ENCODE measurements around the gene LRMDA.

LRMDA gene

DNA sequence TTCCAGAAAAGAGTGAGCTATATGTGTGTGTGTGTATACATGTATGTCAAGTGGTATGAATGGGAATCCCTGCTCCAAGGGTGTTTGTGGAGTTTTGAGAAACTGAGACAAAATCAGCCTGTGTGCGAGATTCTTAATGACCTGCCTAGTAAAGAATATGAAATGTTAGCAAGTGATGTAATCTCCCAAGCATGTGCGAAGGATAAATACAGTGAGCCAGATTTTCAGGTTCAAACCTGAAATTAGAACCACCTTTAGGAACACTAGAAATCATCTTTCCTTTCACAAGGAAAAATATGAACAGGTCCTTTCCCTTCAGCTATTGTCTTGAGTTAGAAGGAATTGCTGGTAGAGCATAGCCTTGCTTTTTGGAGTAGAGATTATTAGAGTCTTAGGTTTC is 457.6 kb downstream of the LRMDA start:
- DNase-seq = no peak

DNA sequence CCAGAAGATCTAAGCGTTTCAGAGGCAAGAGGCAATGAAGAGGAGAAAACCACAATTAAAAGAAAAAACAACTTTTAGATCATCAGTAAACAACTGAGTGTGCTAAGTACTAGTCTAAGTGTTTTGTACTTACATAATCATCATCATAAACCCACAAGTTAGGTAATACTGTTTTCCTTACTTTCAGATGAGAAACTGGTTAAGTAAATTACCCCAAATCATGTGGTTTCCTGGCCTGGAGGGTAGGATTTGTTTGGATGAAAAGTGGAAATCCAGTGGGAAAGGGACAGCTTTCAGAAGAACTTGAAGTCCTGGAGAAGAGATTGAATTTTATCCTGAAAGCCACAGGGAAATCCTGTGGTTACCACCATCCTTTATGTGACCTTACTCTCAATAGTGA is 463.3 kb downstream of the LRMDA start:
- DNase-seq = no peak

DNA sequence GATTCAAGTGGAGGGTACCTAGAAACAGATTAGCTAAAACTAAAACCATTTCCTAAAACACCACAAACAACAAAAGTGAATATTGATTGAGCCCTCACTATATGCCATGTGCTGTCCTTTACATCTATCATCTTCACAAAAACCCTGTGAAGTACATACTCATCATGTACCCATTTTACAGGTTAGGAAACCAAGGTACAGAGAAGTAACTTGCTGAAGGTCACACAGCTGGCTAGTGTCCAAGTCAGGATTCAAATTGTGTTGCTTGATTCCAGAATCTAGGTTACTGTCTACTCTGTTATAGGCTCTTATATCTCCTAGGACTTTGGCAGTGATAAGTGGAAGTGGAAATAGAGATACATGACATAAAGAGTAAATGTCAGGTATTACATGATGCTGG is 463.8 kb downstream of the LRMDA start:
- DNase-seq = no peak

DNA sequence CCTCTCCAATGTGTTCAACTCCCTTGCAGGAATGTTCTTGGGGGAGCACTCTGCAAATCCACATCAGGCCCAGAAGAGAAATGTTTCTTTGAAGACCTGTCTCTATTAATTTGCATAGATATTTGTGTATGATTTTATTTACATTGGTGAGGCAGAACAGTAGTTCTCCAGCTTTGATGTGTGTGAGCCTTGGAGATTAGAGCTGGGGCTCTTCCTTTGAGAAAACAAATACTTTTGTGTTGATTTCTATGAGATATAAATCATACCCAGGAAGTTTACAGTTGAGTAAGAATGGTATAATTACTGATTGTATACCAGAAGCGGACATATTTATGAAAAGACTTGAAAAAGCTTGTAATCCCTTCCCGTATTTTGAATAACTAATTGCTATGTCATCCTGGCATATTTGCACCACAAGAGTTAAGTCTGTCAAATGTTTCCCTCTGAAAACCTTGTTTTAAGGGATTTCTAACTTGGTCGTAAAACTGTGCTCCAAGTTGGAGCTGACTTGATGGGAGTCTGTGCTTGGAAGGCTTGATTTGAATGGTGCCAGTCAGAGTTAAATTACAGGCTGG is 468.5 kb downstream of the LRMDA start:
- DNase-seq = no peak

DNA sequence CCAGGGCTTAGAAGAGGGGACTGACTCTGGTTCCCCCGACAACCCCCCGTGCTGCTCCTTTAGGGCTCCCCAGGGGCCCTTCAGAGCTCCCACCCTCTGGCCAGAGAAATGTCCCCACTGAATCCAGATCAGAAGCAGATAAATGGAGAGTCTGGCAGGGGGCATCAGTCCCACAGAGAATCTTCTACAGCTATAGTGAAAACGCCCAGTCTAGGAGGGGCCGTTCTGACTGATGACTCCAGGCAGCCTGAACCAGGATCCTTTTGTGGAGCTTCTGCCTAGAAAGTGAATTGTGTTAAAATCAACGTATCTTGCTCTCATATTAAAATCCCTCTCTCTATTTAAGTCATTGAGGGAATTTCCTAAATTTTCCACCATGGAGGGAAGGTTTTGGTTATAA is 471.4 kb downstream of the LRMDA start:
- no peak for DNase-seq

DNA sequence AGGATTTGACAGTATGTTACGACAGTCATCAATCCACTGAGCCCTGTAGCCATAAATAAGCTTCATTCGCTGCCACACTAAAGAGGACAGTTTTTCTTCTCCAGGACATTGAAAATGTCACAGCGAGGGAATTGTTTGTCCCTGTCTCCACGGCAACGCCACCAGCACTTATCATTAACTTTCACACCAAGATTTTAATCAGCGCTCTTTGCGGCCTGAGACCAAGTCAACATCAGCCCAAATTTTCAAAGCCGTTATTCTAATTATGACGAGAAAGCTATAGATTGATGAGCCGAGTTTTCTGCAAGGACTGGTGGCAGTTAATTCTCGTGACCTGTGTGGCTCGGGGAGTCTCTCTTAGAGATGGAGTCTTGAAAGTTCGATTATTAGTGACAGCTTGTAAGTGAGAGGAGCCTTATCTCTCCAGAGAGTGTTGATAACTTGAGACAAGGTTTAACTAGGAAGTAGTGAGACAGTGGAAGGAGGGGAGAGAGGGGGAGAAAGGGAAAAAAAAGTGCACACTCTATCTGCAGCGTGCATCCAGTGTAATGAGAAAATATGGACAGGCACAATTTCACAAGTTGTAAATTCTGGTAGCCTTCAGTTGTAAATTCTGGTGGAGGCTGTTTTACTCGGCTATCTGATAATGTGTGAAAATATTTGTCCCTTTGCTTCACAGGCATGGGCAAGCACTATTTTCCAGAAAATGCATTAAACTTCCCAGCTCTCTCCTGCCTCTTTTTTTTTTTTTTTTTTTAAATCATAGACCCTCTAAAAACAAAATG is 473.3 kb downstream of the LRMDA start:
- DNase-seq = no peak

DNA sequence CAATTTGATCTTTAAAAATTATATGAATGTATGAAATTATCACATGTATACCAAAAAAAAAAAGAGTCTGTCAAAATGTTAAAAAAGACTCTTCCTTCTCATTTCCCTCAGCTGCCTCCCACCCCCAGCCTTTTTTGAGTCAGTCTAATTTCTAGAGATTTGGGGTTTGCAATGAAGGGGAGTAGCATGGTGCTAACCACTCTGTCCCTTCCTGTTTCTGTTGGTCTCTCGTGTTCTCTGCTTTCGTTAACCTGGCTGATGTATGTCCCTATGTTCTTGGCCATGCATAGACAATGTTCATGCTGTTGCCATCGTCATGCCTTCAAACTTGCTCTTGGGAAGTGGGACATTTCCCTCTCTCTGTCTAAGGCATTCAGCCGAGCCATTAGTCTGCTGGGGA is 474.1 kb downstream of the LRMDA start:
- DNase-seq = no peak

DNA sequence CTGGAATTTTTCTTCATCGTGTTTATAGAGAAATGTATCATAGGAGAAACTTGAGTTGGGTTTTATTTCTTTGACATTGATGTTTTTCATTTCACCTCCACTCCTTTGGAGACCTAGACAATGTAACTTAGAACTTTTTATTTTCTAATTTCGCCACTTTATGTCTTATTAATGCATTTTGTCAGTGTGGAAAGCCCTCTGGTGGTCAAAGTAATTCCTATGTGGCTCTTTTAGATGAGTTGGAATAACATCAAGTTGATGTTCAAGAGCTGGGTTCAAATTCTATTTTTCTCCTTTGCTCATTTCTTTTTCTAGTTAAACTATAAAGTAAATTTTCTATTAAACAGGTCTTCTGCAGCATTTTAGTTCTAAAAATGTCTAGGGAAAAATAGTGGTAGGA is 478.6 kb downstream of the LRMDA start:
- no peak for DNase-seq

DNA sequence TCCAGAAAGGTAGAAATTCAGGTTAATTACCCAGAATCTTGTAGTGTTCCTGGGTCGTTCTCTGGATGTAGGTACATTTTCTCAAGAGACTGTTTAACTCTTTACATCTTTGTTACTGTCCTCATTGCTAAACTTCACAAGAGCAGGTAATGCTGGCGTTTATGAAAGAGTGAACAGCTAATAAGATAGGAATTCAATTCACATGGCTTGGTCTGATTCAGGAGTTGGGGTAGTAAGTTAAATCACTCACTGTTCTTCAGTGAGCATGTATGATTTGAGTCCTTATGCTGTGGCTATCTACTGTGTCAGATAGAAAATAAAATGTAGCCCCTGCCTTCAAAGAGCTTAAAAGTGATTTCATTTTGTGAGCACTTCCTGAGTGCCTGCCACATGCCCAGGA is 480.0 kb downstream of the LRMDA start:
- no peak for DNase-seq

DNA sequence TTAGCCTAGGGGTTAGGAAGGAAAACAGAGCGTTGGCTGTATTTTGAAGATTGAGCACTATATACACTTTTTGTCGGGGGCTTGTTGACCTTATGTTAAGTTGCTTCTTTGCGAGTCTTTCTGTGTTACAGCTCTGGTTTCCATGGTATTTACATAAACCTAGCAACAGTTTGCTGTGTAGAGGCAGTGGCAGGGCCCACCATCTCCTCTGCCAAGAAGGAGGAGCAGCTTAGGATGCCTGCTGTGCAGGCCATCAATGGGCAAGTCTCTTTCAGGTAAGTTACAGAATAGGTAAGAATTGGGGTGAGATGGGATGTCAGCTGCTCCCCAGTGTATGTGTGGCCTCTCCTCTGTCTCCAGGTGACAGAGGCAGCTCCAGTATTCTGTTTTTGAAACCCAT is 485.5 kb downstream of the LRMDA start:
- DNase-seq = no peak

DNA sequence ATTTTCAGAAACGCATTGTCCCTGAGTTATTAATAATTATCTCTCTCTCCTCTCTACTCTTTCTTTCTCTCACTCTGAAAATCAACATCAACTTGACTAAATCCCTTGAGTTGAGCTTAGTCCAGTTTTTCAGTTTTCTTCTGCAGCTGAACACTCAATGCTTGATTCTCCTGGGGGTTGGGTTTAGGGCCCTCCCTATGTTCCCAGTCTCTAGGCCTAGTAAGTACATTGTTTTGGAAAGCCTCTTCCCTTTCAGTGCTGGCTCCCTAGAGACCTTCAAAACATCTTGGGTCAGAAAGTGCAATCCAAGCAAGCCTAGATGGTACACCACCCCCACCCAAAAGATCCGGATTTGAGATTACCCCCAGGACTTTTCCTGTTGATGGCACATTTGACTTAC is 488.5 kb downstream of the LRMDA start:
- no peak for DNase-seq

DNA sequence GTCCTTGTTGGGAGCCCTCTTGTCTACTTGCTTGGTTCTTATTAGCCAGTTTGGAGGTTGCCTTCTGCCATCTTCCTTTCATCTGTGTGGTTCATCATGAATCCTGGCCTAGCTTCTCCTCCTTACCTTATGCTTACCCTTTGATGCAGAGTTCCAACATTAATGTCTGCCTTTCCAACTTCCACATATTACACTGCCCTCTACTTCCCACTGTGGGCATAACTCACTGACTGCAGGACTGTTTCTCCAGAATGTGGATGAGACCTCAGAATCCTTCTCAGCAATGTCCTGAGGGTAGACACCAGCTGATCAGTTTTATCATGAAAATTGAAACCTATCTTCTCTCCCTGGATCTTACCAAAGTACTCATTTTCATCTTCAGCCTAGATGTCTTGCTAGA is 491.0 kb downstream of the LRMDA start:
- DNase-seq = no peak

DNA sequence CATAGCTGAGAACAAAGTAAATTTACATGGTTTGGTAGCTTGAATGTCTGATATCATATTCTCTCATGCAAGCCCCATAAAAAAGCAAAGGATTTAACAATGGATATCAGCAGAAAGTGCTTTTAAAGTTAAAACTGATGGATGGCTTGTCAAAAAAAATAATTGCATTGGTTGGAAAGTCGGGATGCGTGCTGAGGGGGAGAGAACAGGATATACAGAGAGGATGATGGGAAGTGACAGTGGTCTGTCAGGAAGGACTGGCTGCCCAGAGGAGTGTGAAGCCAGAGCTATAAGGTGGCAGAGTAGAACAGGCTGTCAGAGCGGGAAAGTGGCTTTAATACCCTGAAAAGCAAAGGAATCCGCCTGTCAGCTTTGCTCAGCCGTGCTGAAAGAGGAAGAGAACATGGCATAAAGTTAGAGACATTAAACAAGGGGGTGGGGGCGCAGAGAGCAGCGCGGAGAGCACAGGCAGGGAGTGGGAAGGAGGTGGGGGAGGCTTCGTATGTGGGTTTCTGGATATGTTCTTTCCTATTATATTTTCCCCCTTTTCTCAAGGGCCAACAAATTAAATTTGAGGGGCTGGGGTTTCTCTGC is 493.0 kb downstream of the LRMDA start:
- no peak for DNase-seq

DNA sequence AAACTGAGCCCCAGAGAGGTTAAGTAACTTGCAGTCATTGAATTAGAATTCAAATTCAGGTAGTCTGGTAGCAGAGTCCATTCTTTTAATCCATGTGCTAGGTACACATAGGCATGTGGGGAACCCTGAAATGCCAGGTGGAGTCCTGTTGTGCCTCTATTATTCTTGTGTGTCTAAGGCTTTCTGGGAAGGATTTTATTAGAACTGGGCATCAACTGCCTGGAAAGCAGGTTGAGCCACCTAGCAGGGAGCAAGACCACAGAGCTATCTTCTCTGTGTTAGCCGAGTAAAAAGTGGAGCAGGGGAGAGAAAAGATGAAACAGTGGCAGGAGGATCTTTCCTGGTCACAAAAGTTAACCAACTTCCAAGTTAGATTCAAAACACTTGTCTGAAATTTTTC is 494.6 kb downstream of the LRMDA start:
- no peak for DNase-seq

DNA sequence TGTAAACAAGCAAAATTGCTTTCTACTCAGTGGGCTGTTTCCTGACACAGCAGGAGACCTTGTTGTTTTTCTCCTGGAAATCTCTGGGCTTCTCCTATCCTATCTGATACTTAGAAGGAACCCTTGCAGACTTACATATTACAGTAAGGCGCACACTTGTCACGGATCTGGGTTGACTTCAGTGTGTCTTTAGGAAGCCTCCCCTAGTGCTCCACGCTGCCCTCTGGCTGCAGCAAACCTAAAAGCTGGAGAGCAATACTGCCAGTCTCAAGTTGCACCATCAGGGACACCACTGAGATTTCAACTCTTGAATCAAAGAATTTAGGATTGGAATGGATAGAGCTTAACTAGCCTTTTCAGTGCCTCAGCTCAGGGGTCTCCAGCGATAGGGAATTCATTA is 495.3 kb downstream of the LRMDA start:
- DNase-seq = no peak

DNA sequence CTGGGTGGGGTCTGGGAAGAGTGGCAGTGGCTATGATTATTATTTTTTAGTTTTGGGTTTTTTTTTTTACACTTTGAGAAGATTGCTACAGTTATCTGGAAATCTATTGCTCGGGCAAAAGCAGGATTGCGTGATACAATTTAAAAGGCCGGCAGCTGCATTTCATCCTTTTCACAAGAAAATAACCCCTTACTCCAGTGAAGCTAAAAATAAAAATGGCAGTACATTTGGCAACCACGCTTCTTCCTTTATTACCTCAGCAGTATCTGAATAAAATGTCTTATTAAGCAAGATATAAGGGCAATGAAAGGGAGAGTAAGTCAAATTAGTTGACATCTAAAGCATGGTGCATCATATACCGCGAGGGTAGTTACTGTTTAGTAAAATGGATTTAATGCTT is 496.8 kb downstream of the LRMDA start:
- DNase-seq = no peak

DNA sequence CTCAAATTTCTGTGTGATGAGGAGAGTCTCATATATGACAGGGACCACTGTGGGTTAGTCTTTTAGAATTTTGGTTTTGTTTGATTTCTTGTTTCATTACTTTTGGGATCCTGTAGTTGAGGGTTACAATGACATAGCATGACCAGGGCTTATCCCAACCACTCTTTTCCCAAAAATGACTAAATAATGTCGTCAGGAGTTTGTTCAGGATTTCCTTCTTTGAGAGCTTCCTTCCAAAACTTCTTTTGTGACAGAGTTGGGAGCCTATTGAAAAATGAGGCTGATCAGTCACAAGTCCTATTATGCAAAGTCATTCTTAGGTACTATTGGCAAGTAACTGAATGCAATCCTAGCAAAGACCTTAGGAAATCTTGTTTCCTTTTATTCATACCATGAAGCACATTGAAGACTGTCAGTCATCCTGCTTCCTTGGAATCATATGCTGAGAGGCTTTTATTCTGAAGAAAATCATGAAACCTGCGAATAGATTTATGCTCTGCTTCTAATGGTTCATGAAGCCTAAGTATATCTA is 498.3 kb downstream of the LRMDA start:
- no peak for DNase-seq

DNA sequence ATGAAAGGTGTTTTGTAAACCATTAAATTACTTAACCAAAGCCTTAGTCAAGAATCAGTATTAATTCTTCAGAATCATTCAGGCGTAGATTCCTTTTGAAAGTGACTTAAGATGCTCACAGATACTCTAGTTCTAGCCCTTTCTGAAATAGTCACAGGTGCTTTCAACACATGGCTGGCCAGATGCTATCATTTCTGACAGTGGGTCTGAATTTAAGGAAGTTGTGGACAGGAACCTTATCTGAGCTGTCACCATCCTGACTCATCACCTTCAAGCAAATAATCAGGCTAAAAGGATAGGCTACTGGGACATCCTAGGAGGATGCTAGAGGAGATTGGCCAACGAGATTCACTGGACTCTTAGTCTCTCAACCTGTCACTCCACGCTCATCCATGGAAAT is 501.5 kb downstream of the LRMDA start:
- DNase-seq = no peak

DNA sequence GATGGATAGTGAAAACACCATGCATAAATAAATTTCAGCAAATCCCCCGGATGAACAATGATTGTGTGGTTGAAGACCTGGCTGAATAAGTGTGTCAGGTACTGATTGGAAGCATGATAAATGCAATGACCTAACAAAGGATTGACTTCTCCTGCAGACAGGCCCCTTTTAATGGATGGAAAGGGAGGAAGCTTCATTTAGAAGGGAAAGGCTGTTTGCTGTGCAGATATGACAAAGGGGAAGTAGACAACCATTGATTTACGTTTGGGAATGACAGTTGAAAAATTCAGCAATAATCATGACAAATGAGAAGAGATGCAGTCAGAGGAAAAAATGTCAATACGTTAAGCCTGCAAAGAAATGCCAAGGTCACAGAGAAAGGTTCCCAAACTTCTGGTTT is 503.8 kb downstream of the LRMDA start:
- peak; percentile 37 for DNase-seq

DNA sequence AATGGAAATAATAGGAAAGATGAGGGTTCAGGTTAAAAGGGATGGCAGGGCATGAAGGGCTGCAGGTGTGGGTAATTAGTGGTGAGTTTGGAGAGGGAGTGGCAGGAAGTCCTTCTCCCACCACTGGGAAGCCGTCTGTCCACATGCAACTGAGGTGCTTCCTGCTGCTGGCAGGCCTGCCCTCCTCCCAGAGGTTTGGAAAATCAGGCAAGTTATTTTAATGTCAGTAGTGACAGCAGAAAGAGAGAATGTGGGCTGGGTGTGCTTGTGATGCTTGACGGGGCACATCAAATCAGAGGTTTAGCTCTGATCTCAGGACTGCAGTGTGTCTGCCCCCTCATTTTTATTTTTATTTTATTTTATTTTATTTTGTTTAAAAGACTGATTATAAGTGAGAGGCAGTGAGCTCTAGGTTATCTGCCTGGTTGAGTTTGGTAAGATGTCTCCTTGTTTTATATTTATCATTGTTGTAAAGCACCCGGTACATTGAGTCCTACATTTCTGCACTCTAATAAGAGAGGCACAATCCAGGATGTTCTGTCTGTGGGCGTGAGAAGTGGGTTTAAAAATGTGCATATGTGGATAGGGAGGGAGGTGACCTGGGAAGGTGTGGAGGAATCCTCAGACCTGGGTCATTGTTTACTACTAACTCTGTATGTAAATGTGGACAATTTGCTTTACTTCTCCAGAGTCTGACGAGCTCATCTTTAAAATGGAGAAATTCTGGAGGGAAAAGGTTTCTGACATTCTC is 504.4 kb downstream of the LRMDA start:
- DNase-seq = no peak

DNA sequence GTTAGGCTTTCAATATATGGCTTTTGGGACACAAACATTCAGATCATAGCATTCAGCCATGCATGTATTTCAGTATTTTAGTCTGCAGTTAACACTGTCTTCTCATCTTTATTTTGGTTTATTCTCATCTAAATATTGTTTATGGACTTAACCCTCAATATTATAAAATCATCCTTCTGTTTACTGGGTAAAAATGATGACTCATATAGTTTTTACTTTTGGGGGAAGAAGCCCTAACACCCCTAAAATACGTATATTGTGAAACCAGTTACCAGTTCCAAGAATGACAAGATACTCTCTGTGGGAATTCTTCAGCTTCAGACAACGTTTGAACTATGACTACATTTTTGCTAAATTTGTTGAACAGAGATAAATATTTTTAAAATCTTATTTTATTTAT is 505.4 kb downstream of the LRMDA start:
- DNase-seq = no peak

DNA sequence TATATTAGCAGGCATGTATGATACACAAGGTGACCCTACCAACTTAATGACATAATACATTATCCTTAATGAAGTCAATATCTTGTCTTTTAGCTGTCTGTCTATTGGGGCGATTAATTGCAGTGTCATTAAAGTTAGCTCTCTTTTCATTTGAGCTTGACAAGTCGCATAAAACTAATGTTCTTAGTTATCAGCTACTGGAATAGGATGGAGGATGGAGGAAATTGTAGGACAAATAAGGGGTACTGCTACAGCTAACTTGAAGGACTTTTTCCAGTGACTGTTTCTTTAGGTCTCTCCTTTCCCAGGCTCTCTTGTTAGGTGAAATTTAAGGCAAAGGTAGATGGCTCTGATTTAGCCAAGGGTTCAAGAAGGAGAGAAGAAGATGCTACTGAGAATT is 506.4 kb downstream of the LRMDA start:
- no peak for DNase-seq

DNA sequence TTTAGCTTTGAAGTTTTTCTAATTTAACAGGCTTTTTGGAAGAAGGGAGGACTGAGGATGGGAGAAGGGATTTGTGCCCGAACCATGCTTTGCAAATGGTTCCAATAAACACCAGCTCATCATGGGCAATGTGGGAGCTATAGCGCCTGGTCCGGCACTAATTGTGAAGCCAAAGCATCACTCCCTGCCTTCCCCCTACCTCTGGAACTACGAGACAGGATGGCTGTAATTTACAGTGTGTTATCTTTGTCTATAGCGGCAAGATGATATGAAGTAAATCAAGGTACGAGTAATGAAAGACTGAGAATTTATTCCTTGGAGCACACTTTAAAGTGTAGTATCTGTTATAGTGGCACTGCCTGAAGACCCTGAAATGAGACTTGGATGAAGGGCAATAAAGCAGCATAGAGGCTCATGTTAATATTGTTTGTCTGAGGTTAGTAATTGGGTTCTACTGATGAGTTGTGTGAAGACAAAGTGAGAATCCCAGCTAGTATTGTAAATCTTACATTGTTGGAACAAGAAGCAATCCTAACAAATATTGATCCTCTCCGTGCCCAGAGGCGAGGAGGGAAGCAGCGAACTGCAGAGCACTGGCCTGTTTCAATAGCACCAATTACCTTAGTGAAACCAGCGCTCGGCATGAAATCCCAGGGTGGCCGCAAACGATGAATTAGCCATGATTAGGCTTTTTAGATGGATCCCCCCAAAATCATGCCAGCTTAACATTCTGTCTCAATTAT is 507.1 kb downstream of the LRMDA start:
- no peak for DNase-seq

Measured in GDM1 (cell line).